ENCODE measurements around the gene ALDOB.

The ALDOB gene

GRCh38 chr9:101371813-101372212 is 63.8 kb downstream of the ALDOB start:
- no peak for DNase-seq (ENCODE audit: low read depth)
- TF ChIP-seq CTCF (IDR thresholded peaks at IDR 0.05; ENCODE audit: low read length, missing control alignments) = no peak
- H3K4me3 ChIP-seq (replicated peaks; ENCODE audit: low read depth, low read length) = no peak overlapping the region

Measured in fibroblast of pulmonary artery (primary cell).